Upper lobe of left lung (tissue), 4 donors: Measurements from ENCODE around the gene ADAMTSL2.

Experiments
- EP300 ChIP-seq, 4 donors: sonication (generic); formaldehyde crosslinking; IDR thresholded peaks; one replicate each; pipeline ENCODE4 v1.5.1; 2017; ENCODE audit warnings: antibody characterized with exemption in 4 of 4, control low read depth in 2 of 4
- POLR2A ChIP-seq, 4 donors: fragments of 450-650 bp; IDR thresholded peaks; one replicate each; pipeline ENCODE4 v1.5.1; 2016 to 2017; ENCODE audit warnings: antibody characterized with exemption in 4 of 4, mild to moderate bottlenecking in 2 of 4
- POLR2AphosphoS5 ChIP-seq, 2 donors: sonication (generic); formaldehyde crosslinking; IDR thresholded peaks; one replicate each; pipeline ENCODE4 v1.5.1; 2017; ENCODE audit warnings: antibody characterized with exemption in 2 of 2
- TF ChIP-seq, protein P1 (sequence below), 6 experiments: fragments of 450-650 bp in 4 of 6; fragments of 200-600 bp in 2 of 6; sonication (generic) in 2 of 6; IDR thresholded peaks; one replicate each; pipeline ENCODE4 v1.5.1; 2016 to 2019; ENCODE audit warnings: antibody characterized with exemption in 6 of 6

DNA sequence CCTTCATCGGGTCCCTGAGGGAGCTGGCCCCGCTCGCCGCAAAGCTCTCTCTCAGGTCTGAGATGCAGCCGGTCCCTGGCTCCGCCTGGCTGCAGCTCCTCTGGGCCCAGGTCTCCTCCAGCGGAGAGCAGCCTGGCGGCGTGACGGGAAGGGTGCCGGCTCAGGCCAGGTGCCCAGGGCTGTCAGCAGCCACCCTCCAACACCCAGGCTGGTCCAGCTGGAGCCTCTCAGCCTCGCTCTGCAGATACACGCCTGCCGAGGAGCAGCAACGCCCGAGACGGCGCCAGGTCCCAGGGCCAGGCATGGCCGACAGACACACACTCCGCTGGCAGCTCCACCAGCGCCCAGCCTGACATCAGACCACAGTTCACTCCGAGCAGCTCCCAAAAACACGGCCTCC lies 49.1 kb downstream of the ADAMTSL2 start:
- no peak for TF ChIP-seq EP300 (IDR thresholded peaks at IDR 0.05)
- peak in 1 of 2 donors; percentile 47 for TF ChIP-seq POLR2AphosphoS5 (IDR thresholded peaks at IDR 0.05)
- TF ChIP-seq, protein P1, sequence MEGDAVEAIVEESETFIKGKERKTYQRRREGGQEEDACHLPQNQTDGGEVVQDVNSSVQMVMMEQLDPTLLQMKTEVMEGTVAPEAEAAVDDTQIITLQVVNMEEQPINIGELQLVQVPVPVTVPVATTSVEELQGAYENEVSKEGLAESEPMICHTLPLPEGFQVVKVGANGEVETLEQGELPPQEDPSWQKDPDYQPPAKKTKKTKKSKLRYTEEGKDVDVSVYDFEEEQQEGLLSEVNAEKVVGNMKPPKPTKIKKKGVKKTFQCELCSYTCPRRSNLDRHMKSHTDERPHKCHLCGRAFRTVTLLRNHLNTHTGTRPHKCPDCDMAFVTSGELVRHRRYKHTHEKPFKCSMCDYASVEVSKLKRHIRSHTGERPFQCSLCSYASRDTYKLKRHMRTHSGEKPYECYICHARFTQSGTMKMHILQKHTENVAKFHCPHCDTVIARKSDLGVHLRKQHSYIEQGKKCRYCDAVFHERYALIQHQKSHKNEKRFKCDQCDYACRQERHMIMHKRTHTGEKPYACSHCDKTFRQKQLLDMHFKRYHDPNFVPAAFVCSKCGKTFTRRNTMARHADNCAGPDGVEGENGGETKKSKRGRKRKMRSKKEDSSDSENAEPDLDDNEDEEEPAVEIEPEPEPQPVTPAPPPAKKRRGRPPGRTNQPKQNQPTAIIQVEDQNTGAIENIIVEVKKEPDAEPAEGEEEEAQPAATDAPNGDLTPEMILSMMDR (IDR thresholded peaks at IDR 0.05): no peak
- TF ChIP-seq POLR2A (IDR thresholded peaks at IDR 0.05): no peak
